Esophagus squamous epithelium (tissue), 5 donors: ENCODE results near the gene ZNF3. TPM values are rescaled to one million over a fixed set of nuclear protein-coding genes. Genes with fewer than 3 reads are reported as not detected.
A peak's percentile ranks its signal among the peaks of the same experiment; 100 is the strongest.

ENCODE experiments used
- DNase-seq: peaks from one replicate; lab custom pipeline; 2025; lab: John Stamatoyannopoulos, UW
- H3K27ac ChIP-seq, 4 donors: fragments of 200-600 bp; sonication (generic); one replicate each; pipeline ENCODE4 v1.5.1; 2016 to 2019; ENCODE audit warnings: mild to moderate bottlenecking in 1 of 4
- H3K27me3 ChIP-seq, 4 donors: fragments of 200-600 bp; sonication (generic); 1 replicate in 3 of 4; 2 replicates in 1 of 4; pipeline versions ENCODE4 v1.5.1 to v1.6.0; 2017 to 2021; ENCODE audit warnings: antibody characterized with exemption in 1 of 4
- H3K36me3 ChIP-seq, 3 donors: fragments of 200-600 bp; sonication (generic); one replicate each; pipeline ENCODE4 v1.5.1; 2016 to 2019
- H3K4me1 ChIP-seq, 3 donors: fragments of 200-600 bp; sonication (generic); one replicate each; pipeline ENCODE4 v1.5.1; 2017 to 2019
- H3K4me3 ChIP-seq, 4 donors: fragments of 200-600 bp; sonication (generic); 1 replicate in 3 of 4; 2 replicates in 1 of 4; pipeline ENCODE4 v1.5.1; 2016 to 2019; ENCODE audit warnings: mild to moderate bottlenecking in 2 of 4, moderate library complexity in 1 of 4
- H3K9me3 ChIP-seq, 3 donors: fragments of 200-600 bp; sonication (generic); one replicate each; pipeline ENCODE4 v1.5.1; 2016 to 2019
- POLR2A ChIP-seq, 4 donors: fragments of 450-650 bp; IDR thresholded peaks; one replicate each; pipeline ENCODE4 v1.6.1; 2017; ENCODE audit warnings: antibody characterized with exemption in 4 of 4, mild to moderate bottlenecking in 4 of 4, moderate library complexity in 3 of 4
- WGBS, 2 donors: methylation state at CpG; one replicate each; pipeline ENCODE4 v1.1.5; 2018; 5-methylcytosine and 5-hydroxymethylcytosine counted together
- intact Hi-C: fragments of 100-400 bp; cut with DNase I; formaldehyde crosslinking; loops from one replicate; pipeline ENCODE4 v1.15.0; 2022
- total RNA-seq, 4 donors: library from RNA; depleted of rRNA; stranded (reverse); fragments of >200 nt; gene quantifications; one replicate each; pipeline ENCODE4 v1.1.0, GENCODE V29; 2016
- TF ChIP-seq, protein P1 (sequence below), 6 experiments: fragments of 450-650 bp in 4 of 6; fragments of 200-600 bp in 2 of 6; sonication (generic) in 2 of 6; IDR thresholded peaks; one replicate each; pipeline ENCODE4 v1.5.1; 2016 to 2019; ENCODE audit warnings: antibody characterized with exemption in 6 of 6, mild to moderate bottlenecking in 4 of 6, moderate library complexity in 4 of 6
- donor health status: DM: yes; HTN: yes; CAD: no.

Gene ZNF3
- total RNA-seq, 4 donors from 2014 or later: 10.5 to 22.3 (median 12.2) TPM

DNA sequence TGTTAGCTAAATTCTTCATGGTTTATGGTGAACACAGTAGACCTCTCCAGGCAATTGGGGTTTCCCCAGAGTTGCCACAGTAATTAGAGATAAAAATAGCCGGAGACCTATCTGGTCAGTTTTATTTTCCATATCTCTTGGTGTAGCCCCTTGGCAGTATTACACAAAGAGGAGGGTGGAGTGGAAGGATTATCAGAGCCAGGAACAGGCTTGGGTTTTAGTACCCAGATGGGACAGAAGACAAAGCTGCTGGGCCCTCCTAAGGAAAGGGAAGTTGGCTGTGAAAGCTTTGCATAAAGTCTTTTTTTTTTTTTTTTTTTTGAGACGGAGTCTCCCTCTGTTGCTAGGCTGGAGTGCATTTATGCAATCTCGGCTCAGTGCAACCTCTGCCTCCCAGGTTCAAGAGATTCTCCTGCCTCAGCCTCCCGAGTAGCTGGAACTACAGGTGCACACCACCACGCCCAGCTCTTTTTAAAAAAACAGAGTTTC lies 22.2 kb downstream of the ZNF3 start:
- Histone ChIP-seq H3K27me3 (no peaks in the 10 kb centered on the region), H3K36me3 (peaks cover 6 to 80% (median 21%) of the 10 kb centered on the region in 3 donors), H3K4me1 (peaks cover 0 to 8% (median 0%) of the 10 kb centered on the region in 3 donors), H3K27ac (no peak overlapping the region), H3K4me3 (no peak overlapping the region), H3K9me3 (no peaks in the 10 kb centered on the region)
- WGBS, 2 donors: 83% methylated on average over 2 to 5 of the region's 5 CpGs
- intact Hi-C loops: no loop called here
- TF ChIP-seq, protein P1, sequence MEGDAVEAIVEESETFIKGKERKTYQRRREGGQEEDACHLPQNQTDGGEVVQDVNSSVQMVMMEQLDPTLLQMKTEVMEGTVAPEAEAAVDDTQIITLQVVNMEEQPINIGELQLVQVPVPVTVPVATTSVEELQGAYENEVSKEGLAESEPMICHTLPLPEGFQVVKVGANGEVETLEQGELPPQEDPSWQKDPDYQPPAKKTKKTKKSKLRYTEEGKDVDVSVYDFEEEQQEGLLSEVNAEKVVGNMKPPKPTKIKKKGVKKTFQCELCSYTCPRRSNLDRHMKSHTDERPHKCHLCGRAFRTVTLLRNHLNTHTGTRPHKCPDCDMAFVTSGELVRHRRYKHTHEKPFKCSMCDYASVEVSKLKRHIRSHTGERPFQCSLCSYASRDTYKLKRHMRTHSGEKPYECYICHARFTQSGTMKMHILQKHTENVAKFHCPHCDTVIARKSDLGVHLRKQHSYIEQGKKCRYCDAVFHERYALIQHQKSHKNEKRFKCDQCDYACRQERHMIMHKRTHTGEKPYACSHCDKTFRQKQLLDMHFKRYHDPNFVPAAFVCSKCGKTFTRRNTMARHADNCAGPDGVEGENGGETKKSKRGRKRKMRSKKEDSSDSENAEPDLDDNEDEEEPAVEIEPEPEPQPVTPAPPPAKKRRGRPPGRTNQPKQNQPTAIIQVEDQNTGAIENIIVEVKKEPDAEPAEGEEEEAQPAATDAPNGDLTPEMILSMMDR (IDR thresholded peaks at IDR 0.05): no peak
- no peak for TF ChIP-seq POLR2A (IDR thresholded peaks at IDR 0.05)
- DNase-seq: no peak

DNA sequence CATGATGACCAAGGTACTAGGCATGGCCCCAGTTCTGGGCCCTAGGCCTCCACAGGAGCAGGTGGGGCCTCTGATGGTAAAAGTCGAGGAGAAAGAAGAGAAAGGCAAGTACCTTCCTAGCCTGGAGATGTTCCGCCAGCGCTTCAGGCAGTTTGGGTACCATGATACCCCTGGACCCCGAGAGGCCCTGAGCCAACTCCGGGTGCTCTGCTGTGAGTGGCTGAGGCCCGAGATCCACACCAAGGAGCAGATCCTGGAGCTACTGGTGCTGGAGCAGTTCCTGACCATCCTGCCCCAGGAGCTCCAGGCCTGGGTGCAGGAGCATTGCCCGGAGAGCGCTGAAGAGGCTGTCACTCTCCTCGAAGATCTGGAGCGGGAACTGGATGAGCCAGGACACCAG lies 24.5 kb downstream of the ZNF3 start:
- H3K9me3 ChIP-seq: no peaks in the 10 kb centered on the region
- intact Hi-C loops: no loop called here
- H3K27ac ChIP-seq: no peak overlapping the region
- WGBS, 2 donors: 89 to 90% methylated on average over 5 to 7 of the region's 10 CpGs
- peaks cover 0 to 20% (median 0%) of the 10 kb centered on the region in 3 donors for H3K4me1 ChIP-seq
- no peak for DNase-seq
- no peaks in the 10 kb centered on the region for H3K27me3 ChIP-seq
- H3K4me3 ChIP-seq: no peak overlapping the region
- H3K36me3 ChIP-seq: peaks cover 6 to 57% (median 12%) of the 10 kb centered on the region in 3 donors
- TF ChIP-seq, protein P1 (IDR thresholded peaks at IDR 0.05): no peak
- no peak for TF ChIP-seq POLR2A (IDR thresholded peaks at IDR 0.05)

DNA sequence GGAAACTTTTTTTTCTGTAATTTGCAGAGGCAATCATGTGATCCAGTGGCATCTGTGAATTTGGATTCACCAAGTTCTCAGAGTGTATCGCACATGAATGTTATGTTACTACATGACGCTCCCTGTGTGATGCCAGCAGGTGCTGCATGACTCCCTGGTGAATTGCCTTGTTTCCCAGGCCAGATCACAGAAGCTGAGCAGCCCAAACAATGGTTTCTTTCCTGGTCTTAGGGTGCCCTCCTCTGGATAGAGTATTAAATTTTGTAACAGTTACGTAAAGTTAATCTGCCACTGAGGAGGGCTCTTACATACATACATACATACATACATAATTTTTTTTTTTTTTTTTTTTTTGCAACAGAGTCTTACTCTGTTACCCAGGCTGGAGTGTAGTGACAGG lies 28.3 kb downstream of the ZNF3 start:
- no peak for DNase-seq
- H3K4me1 ChIP-seq: peaks cover 11 to 46% (median 13%) of the 10 kb centered on the region in 3 donors
- no peaks in the 10 kb centered on the region for H3K27me3 ChIP-seq
- no peak overlapping the region for H3K27ac ChIP-seq
- H3K36me3 ChIP-seq: peaks cover 6 to 19% (median 12%) of the 10 kb centered on the region in 3 donors
- H3K4me3 ChIP-seq: no peak overlapping the region
- WGBS, 2 donors: 15 to 43% methylated on average over 3 of the region's 3 CpGs
- intact Hi-C loops: loop anchor here (5.0 kb wide), 1 partner anchor 61 kb away; no protein-coding TSS in a partner anchor
- H3K9me3 ChIP-seq: no peaks in the 10 kb centered on the region
- no peak for TF ChIP-seq POLR2A (IDR thresholded peaks at IDR 0.05)
- TF ChIP-seq, protein P1 (IDR thresholded peaks at IDR 0.05): peak in 5 of 6 experiments; percentile 17 to 69 (median 40)

DNA sequence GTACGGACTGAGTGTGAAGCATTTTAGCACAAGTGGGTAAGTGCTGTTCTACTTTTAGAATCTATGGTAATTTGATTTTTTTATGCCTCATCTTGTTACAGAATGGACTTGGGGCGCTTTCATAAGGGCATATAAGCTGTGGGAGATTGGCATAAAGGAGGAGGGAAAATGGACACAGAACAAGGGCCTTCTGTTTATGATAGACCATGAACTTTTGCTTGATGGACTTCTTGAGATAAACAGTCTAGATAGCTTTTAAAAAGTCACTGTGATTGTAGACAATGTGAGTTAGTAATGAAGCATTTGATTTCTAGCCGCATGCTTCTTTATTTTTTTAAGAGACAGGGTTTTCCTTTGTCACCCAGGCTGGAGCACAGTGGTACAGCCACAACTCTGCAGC lies 29.9 kb downstream of the ZNF3 start:
- peaks cover 11 to 46% (median 13%) of the 10 kb centered on the region in 3 donors for H3K4me1 ChIP-seq
- TF ChIP-seq, protein P1 (IDR thresholded peaks at IDR 0.05): no peak
- TF ChIP-seq POLR2A (IDR thresholded peaks at IDR 0.05): no peak
- no peak overlapping the region for H3K27ac ChIP-seq
- H3K36me3 ChIP-seq: peaks cover 0 to 3% (median 0%) of the 10 kb centered on the region in 3 donors
- H3K27me3 ChIP-seq: no peaks in the 10 kb centered on the region
- 88 to 90% methylated on average over 3 of the region's 3 CpGs for WGBS, 2 donors
- H3K9me3 ChIP-seq: no peaks in the 10 kb centered on the region
- intact Hi-C loops: loop anchor here (5.0 kb wide), 1 partner anchor 59 kb away; no protein-coding TSS in a partner anchor
- no peak overlapping the region for H3K4me3 ChIP-seq
- no peak for DNase-seq

DNA sequence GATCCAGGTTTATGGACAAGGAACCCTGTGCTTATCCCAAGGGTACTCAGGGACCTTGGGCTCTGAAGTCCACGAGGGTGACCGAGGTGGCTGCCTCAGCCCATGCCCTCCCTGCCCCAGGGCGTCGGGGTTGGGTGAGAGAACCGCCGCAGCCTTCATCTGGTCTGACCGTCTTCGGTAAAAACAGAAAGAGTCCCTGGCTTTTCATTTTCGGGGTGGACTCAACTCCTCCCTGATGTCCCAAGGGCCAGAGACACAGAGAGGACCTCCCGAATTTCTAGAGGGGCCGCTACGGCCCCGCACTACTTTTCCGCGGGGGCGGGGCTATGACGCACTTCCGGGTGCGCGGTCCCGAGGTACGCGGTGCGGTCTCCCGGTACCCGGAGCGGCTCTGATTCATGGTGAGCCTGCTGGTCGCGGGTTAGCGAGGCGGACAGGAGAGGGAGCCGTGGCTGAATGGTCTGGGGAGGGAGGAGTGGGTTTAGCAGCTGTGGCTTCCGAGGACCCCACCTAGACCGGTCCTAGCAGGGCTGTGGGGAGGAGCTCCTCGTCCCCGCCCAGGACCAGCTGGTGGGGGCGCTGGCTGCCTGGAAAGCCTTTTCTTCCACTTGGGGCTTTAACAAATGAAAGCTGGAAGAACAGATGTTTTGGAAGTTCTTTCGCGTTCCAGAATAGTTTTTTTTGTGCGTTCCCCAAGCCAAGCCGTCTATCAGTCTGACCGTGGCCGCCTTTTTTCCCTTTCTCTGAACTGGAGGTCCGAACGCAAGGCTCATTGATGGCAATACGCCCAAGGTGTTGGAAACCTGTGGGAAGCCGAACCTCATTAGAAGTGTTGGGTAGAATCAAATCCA lies 31.9 kb downstream of the ZNF3 start, which contains the start of gene ZSCAN21:
TSS of gene ZSCAN21 (plus strand) at position 334 of the 851 bp plus-strand sequence. CDS start 7,233 bp downstream, outside the sequence.
- H3K4me1 ChIP-seq: peaks cover 11 to 45% (median 13%) of the 10 kb centered on the region in 3 donors
- H3K27ac ChIP-seq: peak within 1 kb of the TSS; percentile 91 to 98 (median 98)
- WGBS, 2 donors: 0 to 2% methylated on average over 11 to 19 of the region's 47 CpGs
- H3K4me3 ChIP-seq: peak within 1 kb of the TSS; percentile 53 to 88 (median 78)
- no peaks in the 10 kb centered on the region for H3K36me3 ChIP-seq
- TF ChIP-seq, protein P1 (IDR thresholded peaks at IDR 0.05): peak in 1 of 6 experiments; percentile 9
- TF ChIP-seq POLR2A (IDR thresholded peaks at IDR 0.05): peak in 3 of 4 donors; percentile 25 to 77 (median 75)
- no peak for DNase-seq
- no peaks in the 10 kb centered on the region for H3K9me3 ChIP-seq
- no peaks in the 10 kb centered on the region for H3K27me3 ChIP-seq
- intact Hi-C loops: loop anchor here (5.0 kb wide), 1 partner anchor 57 kb away; no protein-coding TSS in a partner anchor
